ENCODE data around the gene CYLD.

CYLD gene

DNA sequence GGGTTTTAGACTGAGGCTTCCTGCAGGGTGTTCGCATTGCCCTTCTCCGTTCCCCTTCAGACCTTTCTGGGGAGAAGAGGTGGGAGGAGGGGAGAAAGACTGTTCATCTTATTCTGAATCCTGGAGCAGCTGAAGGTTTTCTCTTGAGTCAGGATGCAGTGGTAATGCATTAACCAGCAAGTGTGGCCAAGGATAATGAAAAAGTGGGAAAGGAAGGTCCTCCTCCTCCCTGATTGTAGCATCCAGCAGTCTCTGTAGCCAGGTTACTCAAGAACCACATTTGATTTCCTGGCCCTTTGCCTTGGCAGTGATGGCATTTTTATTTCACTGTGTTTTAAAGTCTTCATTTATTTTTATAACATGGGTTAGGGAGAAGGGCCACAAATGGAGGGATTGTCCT is 59.1 kb downstream of the CYLD start:
- Histone ChIP-seq H3K27me3 (ENCODE audit: insufficient read depth, low read length) (no peaks in the 10 kb centered on the region), H3K4me3 (ENCODE audit: low read length) (no peak overlapping the region), H3K9ac (ENCODE audit: low read depth, low read length) (no peak overlapping the region; the same call in 1 of the 2 replicates), H3K4me1 (ENCODE audit: insufficient read depth, low read length) (no peaks in the 10 kb centered on the region; the same call in 1 of the 2 replicates), H3K9me3 (ENCODE audit: insufficient read depth, low read depth, low read length) (no peaks in the 10 kb centered on the region), H3K36me3 (ENCODE audit: insufficient read depth, low read depth, low read length) (no peaks in the 10 kb centered on the region), H3K27ac (ENCODE audit: low read length) (no peak overlapping the region)

DNA sequence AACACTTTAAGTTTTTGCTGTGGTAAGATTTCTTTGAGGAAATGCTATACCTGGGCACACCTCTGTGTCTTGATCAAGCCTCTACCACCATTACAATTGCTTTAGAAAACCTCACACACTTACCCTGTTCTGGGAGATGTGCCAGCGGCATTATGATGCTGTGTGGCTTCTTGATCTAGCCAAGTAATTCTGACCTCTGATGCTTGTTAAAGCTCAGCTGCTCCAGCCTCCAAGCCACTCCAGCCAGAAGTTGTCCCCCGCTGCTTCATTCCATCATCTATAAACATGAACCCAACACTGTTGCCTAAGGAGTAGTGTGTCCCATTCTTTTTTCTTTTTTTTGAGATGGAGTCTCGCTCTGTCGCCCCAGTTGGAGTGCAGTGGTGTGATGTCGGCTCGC is 60.1 kb downstream of the CYLD start:
- no peak overlapping the region for H3K27ac ChIP-seq (ENCODE audit: low read length)
- no peaks in the 10 kb centered on the region for H3K9me3 ChIP-seq (ENCODE audit: insufficient read depth, low read depth, low read length)

DNA sequence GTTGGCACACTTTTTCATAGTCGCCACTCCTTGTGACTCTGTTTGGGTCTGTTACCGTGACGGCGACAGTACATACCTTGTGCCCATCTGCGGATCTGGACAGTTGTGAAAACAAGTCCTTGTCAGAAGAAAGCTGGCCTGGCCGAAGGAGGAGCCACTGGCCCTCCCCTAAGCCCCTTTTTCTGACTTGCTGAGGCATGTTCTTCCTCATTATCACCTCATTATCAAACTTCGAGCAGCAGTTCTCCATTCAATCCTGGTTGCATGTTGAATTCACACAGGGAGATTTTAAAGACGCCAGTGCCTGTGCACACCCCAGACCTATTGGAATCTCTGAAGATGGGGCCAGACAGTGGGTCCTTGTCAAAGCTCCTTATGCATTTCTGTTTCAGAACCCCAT is 61.1 kb downstream of the CYLD start:
- Histone ChIP-seq H3K4me1 (ENCODE audit: insufficient read depth, low read length) (no peaks in the 10 kb centered on the region; the same call in 1 of the 2 replicates), H3K27me3 (ENCODE audit: insufficient read depth, low read length) (no peaks in the 10 kb centered on the region), H3K36me3 (ENCODE audit: insufficient read depth, low read depth, low read length) (no peaks in the 10 kb centered on the region), H3K4me3 (ENCODE audit: low read length) (no peak overlapping the region), H3K9ac (ENCODE audit: low read depth, low read length) (no peak overlapping the region), H3K9me3 (ENCODE audit: insufficient read depth, low read depth, low read length) (no peaks in the 10 kb centered on the region), H3K27ac (ENCODE audit: low read length) (no peak overlapping the region)

More for the DNA sequence above, 60.1 kb downstream of the CYLD start:
- Histone ChIP-seq H3K9ac (ENCODE audit: low read depth, low read length) (no peak overlapping the region), H3K4me1 (ENCODE audit: insufficient read depth, low read length) (no peaks in the 10 kb centered on the region; the same call in 1 of the 2 replicates), H3K36me3 (ENCODE audit: insufficient read depth, low read depth, low read length) (no peaks in the 10 kb centered on the region), H3K4me3 (ENCODE audit: low read length) (no peak overlapping the region), H3K27me3 (ENCODE audit: insufficient read depth, low read length) (no peaks in the 10 kb centered on the region)

DNA sequence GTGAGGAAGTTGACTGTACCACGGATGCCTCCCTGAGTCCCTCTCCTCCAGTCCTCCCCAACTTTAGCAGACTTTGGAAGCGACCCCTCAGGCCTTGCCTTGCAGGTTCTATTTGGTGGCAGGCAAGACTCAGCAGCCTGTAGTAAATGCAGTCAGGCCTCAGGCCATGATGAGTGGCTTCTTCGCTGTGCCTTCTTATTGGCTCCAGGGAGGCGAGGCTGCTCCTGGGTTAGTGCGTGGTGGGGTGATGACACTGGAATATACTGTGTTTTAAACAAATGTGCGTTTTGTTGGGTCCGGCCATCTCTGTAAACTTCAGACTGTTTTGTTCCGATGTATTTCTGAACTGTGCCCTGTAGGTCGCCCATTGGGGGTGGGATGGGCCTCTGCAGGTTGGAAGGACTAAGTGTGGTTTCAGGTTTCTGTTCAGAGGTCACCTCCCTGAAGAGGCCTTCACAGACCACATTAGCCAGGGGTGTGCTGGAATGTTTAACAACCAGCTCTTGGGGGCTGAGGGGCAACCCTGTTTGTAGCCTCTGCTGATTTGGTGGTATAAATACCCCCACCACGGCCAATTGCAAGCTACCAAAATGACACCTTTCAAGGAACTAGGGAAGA is 62.5 kb downstream of the CYLD start:
- Histone ChIP-seq H3K36me3 (ENCODE audit: insufficient read depth, low read depth, low read length) (no peaks in the 10 kb centered on the region), H3K4me3 (ENCODE audit: low read length) (no peak overlapping the region), H3K9ac (ENCODE audit: low read depth, low read length) (no peak overlapping the region), H3K27ac (ENCODE audit: low read length) (no peak overlapping the region), H3K9me3 (ENCODE audit: insufficient read depth, low read depth, low read length) (no peaks in the 10 kb centered on the region), H3K27me3 (ENCODE audit: insufficient read depth, low read length) (no peaks in the 10 kb centered on the region), H3K4me1 (ENCODE audit: insufficient read depth, low read length) (peaks cover 5% of the 10 kb centered on the region; the same call in 1 of the 2 replicates)

DNA sequence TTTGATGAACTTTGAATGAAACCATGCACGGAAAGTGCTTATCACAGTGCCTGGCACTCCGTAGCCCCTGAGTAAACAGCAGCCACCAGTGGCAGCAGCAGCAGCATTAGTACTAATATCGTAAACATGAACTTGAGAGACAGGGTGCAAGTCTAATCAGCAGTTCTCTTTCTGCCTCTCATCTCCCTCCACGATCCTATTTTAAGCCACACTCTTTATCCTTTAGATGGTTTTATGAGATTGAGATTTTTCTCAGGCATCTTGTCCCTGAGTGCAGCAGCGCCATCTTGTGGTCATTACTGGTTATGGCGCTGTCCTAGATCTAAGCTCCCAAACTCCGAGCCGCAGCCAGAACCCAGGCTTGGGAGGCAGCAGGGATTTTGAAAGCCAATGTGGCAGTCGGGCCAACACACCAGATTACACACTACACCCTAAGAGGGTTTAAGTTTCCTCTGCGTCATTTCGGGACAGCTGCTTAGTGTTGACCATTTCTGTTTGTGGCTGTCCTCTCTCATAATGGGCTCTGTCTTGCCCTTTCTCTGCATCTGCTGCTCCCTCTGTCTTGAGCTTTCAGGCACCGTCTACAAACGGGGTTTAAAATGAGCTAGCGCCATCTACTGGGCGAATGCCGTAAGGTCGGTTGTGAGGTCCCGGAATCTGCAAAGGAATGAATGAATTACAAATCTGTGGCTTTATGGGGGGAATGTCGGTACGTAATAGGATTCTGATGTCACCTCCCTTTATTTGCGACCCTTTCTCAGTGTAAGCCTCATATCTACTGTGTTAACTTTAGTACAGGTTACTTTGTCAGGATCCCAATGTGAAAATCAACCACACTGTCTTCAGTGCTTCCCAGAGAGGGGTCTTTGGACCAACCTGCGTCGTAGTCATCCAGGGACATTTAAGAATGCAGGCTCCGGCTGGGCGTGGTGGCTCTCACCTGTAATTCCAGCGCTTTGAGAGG is 64.5 kb downstream of the CYLD start:
- H3K9ac ChIP-seq (ENCODE audit: low read depth, low read length) = 0 out of 2 replicates have a peak overlapping the region, but pooled peaks have one; percentile 28
- H3K36me3 ChIP-seq (ENCODE audit: insufficient read depth, low read depth, low read length) = no peaks in the 10 kb centered on the region
- H3K27me3 ChIP-seq (ENCODE audit: insufficient read depth, low read length) = no peaks in the 10 kb centered on the region
- no peak overlapping the region for H3K27ac ChIP-seq (ENCODE audit: low read length)
- H3K4me3 ChIP-seq (ENCODE audit: low read length) = peak overlapping the region; percentile 77
- H3K4me1 ChIP-seq (ENCODE audit: insufficient read depth, low read length) = peaks cover 7% of the 10 kb centered on the region; the same call in 1 of the 2 replicates
- H3K9me3 ChIP-seq (ENCODE audit: insufficient read depth, low read depth, low read length) = no peaks in the 10 kb centered on the region

DNA sequence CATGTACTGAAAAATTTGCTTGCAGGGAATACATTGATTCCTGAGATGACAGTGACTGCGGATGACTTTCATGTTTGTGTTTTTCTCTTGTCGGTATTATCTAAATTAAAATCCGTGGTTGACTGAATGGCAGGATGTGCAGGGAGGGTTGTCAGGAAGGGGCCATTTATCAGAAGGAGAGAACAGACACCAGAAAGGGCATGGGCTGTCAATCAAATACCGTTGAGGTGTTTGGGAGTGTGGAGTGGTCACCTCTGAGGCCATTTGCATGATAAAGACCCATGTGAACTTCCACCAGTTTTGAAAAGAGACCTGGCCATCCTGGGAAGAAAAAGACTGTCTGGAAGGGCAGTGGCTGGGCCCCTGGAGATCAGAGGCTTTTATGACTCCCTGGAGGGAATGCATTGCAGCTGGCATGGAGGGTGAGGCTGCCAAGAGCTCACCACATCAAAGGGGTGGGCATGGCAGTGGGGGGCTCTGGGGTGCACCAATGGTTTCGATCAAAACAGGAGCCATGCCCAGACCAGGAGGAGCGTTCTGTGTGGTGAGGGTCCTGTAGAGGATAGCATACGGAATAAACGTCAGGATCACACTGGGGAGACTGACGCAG is 67.1 kb downstream of the CYLD start:
- Histone ChIP-seq H3K4me3 (ENCODE audit: low read length) (no peak overlapping the region), H3K27me3 (ENCODE audit: insufficient read depth, low read length) (no peaks in the 10 kb centered on the region), H3K36me3 (ENCODE audit: insufficient read depth, low read depth, low read length) (no peaks in the 10 kb centered on the region), H3K4me1 (ENCODE audit: insufficient read depth, low read length) (peaks cover 7% of the 10 kb centered on the region; the same call in 1 of the 2 replicates), H3K27ac (ENCODE audit: low read length) (no peak overlapping the region), H3K9ac (ENCODE audit: low read depth, low read length) (no peak overlapping the region), H3K9me3 (ENCODE audit: insufficient read depth, low read depth, low read length) (no peaks in the 10 kb centered on the region)

DNA sequence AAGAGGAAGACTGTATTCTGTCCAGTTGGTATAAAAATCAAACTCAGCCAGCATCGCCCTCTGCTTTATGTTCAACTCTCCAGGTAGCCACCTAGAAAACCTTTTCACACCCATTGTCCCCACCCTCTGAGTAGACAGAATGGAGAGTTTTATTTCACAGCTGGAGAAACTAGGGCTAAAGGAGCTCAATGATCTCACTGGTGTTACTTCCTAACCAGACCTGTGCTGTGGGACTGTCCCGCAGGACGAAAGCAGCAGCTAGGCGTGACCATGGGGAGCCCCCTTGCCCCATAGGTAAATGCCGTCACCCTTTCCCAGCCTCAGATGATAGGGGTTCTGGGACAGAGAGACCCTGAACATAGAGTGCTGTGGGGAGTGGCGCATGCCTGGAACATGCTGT is 67.7 kb downstream of the CYLD start:
- Histone ChIP-seq H3K9ac (ENCODE audit: low read depth, low read length) (no peak overlapping the region), H3K27me3 (ENCODE audit: insufficient read depth, low read length) (no peaks in the 10 kb centered on the region), H3K4me1 (ENCODE audit: insufficient read depth, low read length) (peaks cover 7% of the 10 kb centered on the region; the same call in 1 of the 2 replicates), H3K27ac (ENCODE audit: low read length) (no peak overlapping the region), H3K4me3 (ENCODE audit: low read length) (no peak overlapping the region), H3K36me3 (ENCODE audit: insufficient read depth, low read depth, low read length) (no peaks in the 10 kb centered on the region), H3K9me3 (ENCODE audit: insufficient read depth, low read depth, low read length) (no peaks in the 10 kb centered on the region)

DNA sequence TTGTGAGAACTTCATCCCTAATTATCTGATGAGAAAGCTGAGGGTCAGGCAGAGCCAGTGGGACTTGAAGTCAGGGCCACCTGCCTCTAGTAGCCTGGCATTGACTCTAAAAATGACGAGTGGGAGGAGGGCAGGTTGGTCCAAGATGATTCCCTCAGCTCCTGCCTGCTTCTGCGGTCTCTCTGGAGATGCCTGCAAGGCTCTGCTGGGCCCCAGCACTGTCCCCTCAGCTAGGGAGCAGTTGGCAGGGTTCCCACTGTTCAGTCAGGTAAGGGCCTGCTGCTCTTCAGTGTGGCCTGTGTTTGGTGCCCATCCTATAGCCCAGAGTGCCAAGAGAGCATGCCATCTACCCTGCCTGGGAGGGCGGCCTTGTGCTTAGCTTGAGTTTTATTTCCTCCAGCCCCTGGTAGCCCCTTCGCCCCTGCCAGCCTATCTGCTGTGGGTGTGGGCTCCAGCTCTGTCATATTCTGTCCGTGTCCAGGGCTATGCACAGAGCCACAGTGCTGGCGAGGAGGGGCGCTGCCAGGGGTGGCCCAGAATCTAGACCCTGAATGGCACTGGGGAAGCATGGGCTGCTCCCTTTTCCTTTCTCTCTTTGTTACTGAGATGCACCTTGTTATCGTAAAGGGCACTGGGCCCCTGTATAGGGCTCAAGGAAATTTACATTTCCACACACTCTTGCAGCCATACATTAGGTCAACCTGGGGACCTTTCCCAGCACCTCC is 68.5 kb downstream of the CYLD start:
- no peaks in the 10 kb centered on the region for H3K36me3 ChIP-seq (ENCODE audit: insufficient read depth, low read depth, low read length)
- H3K4me1 ChIP-seq (ENCODE audit: insufficient read depth, low read length) = peaks cover 7% of the 10 kb centered on the region; the same call in 1 of the 2 replicates
- no peaks in the 10 kb centered on the region for H3K9me3 ChIP-seq (ENCODE audit: insufficient read depth, low read depth, low read length)
- H3K4me3 ChIP-seq (ENCODE audit: low read length) = no peak overlapping the region
- no peak overlapping the region for H3K27ac ChIP-seq (ENCODE audit: low read length)
- no peak overlapping the region for H3K9ac ChIP-seq (ENCODE audit: low read depth, low read length)
- H3K27me3 ChIP-seq (ENCODE audit: insufficient read depth, low read length) = no peaks in the 10 kb centered on the region

DNA sequence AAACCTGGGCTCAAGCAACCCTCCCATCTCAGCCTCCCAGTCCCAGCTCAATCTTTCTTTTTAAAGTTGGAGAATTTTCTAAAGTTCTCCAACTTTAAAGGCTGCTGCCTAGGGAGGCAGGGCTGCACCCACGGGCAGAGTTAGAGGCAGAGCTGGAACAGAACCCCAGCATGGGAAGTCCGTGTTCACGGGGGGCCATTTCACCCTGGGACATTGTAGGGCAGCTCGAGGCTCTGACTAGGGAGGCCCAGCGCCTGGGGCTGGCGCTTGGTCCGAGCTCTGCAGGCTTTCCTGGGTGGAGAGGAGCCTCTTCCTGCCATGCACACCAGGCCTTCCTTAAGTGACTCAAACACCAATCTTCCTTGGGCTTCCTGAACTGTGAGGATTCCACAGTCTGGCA is 70.2 kb downstream of the CYLD start:
- H3K36me3 ChIP-seq (ENCODE audit: insufficient read depth, low read depth, low read length) = no peaks in the 10 kb centered on the region
- no peak overlapping the region for H3K9ac ChIP-seq (ENCODE audit: low read depth, low read length)
- H3K27ac ChIP-seq (ENCODE audit: low read length) = no peak overlapping the region
- H3K27me3 ChIP-seq (ENCODE audit: insufficient read depth, low read length) = no peaks in the 10 kb centered on the region
- H3K9me3 ChIP-seq (ENCODE audit: insufficient read depth, low read depth, low read length) = no peaks in the 10 kb centered on the region
- no peak overlapping the region for H3K4me3 ChIP-seq (ENCODE audit: low read length)
- H3K4me1 ChIP-seq (ENCODE audit: insufficient read depth, low read length) = peaks cover 7% of the 10 kb centered on the region; the same call in 1 of the 2 replicates

DNA sequence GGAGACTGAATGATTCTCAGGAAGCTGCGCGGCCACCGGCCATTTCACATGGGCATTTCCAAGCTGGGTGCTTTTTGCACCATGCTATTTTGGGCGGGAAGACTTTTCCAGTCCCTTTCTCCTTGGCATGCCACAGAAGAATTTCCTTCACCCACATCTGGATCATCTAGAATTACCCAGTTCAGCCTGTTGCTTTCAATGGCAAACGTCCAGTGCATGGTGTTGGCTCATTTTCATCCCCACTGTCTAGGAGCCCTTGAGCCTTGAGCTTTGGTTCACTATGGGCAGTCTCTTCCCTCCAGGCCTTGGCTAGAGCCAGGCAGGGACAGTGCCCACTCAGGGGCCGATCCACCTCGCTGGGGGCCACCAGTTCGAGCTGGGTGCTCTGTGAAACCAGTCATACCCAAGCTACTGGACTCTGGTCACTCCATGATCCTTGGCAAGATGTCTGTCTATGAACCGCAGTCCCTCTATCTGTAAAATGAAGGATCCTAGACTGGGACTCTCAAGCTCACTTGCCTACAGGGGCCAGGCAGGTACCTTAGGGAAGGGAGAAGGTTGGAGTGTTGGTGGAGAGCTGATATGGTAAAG is 71.1 kb downstream of the CYLD start:
- H3K9me3 ChIP-seq (ENCODE audit: insufficient read depth, low read depth, low read length) = no peaks in the 10 kb centered on the region
- peaks cover 7% of the 10 kb centered on the region; the same call in 1 of the 2 replicates for H3K4me1 ChIP-seq (ENCODE audit: insufficient read depth, low read length)
- H3K9ac ChIP-seq (ENCODE audit: low read depth, low read length) = no peak overlapping the region
- H3K27ac ChIP-seq (ENCODE audit: low read length) = no peak overlapping the region
- H3K27me3 ChIP-seq (ENCODE audit: insufficient read depth, low read length) = no peaks in the 10 kb centered on the region
- H3K36me3 ChIP-seq (ENCODE audit: insufficient read depth, low read depth, low read length) = no peaks in the 10 kb centered on the region
- H3K4me3 ChIP-seq (ENCODE audit: low read length) = no peak overlapping the region

DNA sequence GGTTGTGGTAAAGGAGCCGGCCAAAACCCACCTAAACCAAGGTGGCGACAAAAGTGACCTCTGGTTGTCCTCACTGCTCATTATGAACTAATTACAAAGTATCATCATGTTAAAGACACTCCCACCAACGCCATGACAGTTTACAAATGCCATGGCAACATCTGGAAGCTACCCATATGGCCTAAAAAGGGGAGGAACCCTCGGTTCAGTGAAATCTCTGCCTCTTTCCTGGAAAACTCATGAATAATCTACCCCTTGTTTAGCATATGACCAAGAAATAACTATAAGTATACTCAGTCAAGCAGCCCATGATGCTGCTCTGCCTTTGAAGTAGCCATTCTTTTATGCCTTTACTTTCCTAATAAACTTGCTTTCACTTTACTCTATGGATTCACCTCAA is 72.2 kb downstream of the CYLD start:
- Histone ChIP-seq H3K36me3 (ENCODE audit: insufficient read depth, low read depth, low read length) (no peaks in the 10 kb centered on the region), H3K9ac (ENCODE audit: low read depth, low read length) (no peak overlapping the region), H3K4me1 (ENCODE audit: insufficient read depth, low read length) (peaks cover 6% of the 10 kb centered on the region; the same call in 1 of the 2 replicates), H3K27me3 (ENCODE audit: insufficient read depth, low read length) (no peaks in the 10 kb centered on the region), H3K4me3 (ENCODE audit: low read length) (no peak overlapping the region), H3K27ac (ENCODE audit: low read length) (no peak overlapping the region), H3K9me3 (ENCODE audit: insufficient read depth, low read depth, low read length) (no peaks in the 10 kb centered on the region)

Data from iPS-20b (cell line).